Measurements from ENCODE around the gene NIT1.

NIT1 gene

GRCh38 chr1:161080441-161081405 is 37.2 kb upstream of the NIT1 start:
- no peak for FAIRE-seq
- TF ChIP-seq CTCF (IDR thresholded peaks at IDR 0.05; ENCODE audit: insufficient read depth, missing control alignments), result no peak

GRCh38 chr1:161081519-161081918 is 36.4 kb upstream of the NIT1 start:
- no peak for TF ChIP-seq CTCF (IDR thresholded peaks at IDR 0.05; ENCODE audit: insufficient read depth, missing control alignments)
- no peak for DNase-seq (ENCODE audit: insufficient read length, low spot score)
- FAIRE-seq, result no peak

More at GRCh38 chr1:161080441-161081405, 37.2 kb upstream of the NIT1 start:
- DNase-seq (ENCODE audit: insufficient read length, low spot score), result no peak

GRCh38 chr1:161082483-161082882 is 35.4 kb upstream of the NIT1 start:
- FAIRE-seq (no peak), DNase-seq (ENCODE audit: insufficient read length, low spot score) (no peak)
- no peak for TF ChIP-seq CTCF (IDR thresholded peaks at IDR 0.05; ENCODE audit: insufficient read depth, missing control alignments)

- DNase-seq (ENCODE audit: insufficient read length, low spot score) (no peak), FAIRE-seq (no peak)
- no peak for TF ChIP-seq CTCF (IDR thresholded peaks at IDR 0.05; ENCODE audit: insufficient read depth, missing control alignments)
These were observed 34.7 kb upstream of the NIT1 start for GRCh38 chr1:161082996-161083747.

GRCh38 chr1:161083748-161084596 is 33.9 kb upstream of the NIT1 start:
- DNase-seq (ENCODE audit: insufficient read length, low spot score) (no peak), FAIRE-seq (no peak)
- TF ChIP-seq CTCF (IDR thresholded peaks at IDR 0.05; ENCODE audit: insufficient read depth, missing control alignments), result no peak

GRCh38 chr1:161084597-161084988 is 33.3 kb upstream of the NIT1 start:
- FAIRE-seq (no peak), DNase-seq (ENCODE audit: insufficient read length, low spot score) (no peak)
- no peak for TF ChIP-seq CTCF (IDR thresholded peaks at IDR 0.05; ENCODE audit: insufficient read depth, missing control alignments)

Measured in D721Med (cell line).